ENCODE results near the gene HNRNPR. TPM values are rescaled to one million over a fixed set of nuclear protein-coding genes. Genes with fewer than 3 reads are reported as not detected.
"Not testable (repeated sequence)": the region's sequence is repeated elsewhere in the genome, so short reads cannot be mapped to it uniquely, and the experiment has no call there.

HNRNPR gene
- total and polyA plus RNA-seq, 2 of the 8 experiments (the other 6 are each of a cell fraction or from before 2014, with no cell fraction given): 110 to 214 TPM

DNA sequence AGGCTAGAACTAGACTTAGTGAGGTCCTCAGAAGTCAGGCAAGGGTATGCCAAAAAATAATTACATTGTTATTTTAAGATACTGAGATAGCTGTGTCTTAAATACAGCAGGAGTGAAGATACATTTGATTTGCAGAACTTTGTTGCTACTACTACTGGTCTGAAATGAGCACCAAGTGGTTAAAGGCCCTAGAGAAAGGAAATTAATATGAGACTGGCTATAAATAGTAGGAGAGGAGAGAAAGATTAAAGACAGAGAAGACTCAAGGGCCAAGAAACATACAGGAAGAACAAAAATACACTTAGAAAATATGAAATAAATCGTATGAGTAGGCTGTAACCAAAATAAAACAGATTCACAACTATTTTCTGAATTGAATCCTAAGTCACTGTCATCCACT is 21.3 kb downstream of the HNRNPR start (continued):
- TF ChIP-seq, protein P1, sequence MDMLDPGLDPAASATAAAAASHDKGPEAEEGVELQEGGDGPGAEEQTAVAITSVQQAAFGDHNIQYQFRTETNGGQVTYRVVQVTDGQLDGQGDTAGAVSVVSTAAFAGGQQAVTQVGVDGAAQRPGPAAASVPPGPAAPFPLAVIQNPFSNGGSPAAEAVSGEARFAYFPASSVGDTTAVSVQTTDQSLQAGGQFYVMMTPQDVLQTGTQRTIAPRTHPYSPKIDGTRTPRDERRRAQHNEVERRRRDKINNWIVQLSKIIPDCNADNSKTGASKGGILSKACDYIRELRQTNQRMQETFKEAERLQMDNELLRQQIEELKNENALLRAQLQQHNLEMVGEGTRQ (IDR thresholded peaks at IDR 0.05; ENCODE audit: low read length): no peak
- TF ChIP-seq ZNF274 (IDR thresholded peaks at IDR 0.05; ENCODE audit: borderline replicate concordance, extremely low read depth, low read length): no peak
- TF ChIP-seq SIN3A (conservative IDR thresholded peaks at IDR 0.05 in 1 of 2, IDR thresholded peaks at IDR 0.05 in 1 of 2; ENCODE audit: low read depth in 1 of 2, low read length in 2 of 2): no peak
- TF ChIP-seq SP2 (IDR thresholded peaks at IDR 0.05; ENCODE audit: low read length): no peak

DNA sequence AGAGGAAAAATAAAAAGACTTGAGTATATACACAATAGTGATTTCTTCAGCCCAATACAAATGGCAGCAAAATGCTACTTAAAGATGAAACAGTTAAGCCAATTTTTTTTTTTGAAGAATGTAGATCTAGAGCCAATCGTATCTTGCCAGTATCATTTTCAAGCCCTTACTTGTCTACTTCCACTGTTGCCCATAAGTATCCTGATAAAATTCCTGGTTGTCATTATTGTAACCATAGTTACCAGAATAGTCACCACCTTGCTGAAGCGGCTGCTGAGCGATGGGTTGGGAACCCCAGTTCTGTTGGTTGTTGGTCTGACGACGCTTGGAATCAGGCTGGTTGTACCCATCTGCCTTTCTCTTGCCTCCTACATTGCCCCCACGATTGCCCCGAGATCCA is 33.8 kb downstream of the HNRNPR start:
- H2BK120ac ChIP-seq (replicated peaks; ENCODE audit: low read depth, low read length); H3K27ac ChIP-seq (ENCODE audit: low read depth, low read length); H4K8ac ChIP-seq (ENCODE audit: extremely low read depth, insufficient read depth, low read length); H2AFZ ChIP-seq (ENCODE audit: low read length); H3K27me3 ChIP-seq (replicated peaks in 1 of 4; ENCODE audit: control insufficient read depth in 3 of 4, extremely low read depth in 1 of 4, insufficient read depth in 3 of 4, low read length in 3 of 4); FAIRE-seq; H3K56ac ChIP-seq (replicated peaks; ENCODE audit: insufficient read length, low read depth, low read length); H3K79me2 ChIP-seq (ENCODE audit: control insufficient read depth in 1 of 2, insufficient read depth in 2 of 2, low read length in 2 of 2); H3K14ac ChIP-seq (ENCODE audit: insufficient read length); H3K9me3 ChIP-seq (ENCODE audit: insufficient read depth in 2 of 2, low read depth in 1 of 2, low read length in 1 of 2); H3K4ac ChIP-seq (replicated peaks; ENCODE audit: insufficient read length, low read depth, low read length); H2BK20ac ChIP-seq (ENCODE audit: low read length); DNase-seq (ENCODE audit: low read depth in 1 of 2, low spot score in 2 of 2); H4K5ac ChIP-seq (ENCODE audit: insufficient read length, low read depth, low read length); H4K20me1 ChIP-seq (replicated peaks in 1 of 2; ENCODE audit: control insufficient read depth in 1 of 2, insufficient read depth in 2 of 2, low read length in 2 of 2); H3K4me2 ChIP-seq (ENCODE audit: insufficient read depth in 1 of 2, low read depth in 2 of 2, low read length in 2 of 2); H2BK5ac ChIP-seq (ENCODE audit: low read depth, low read length); H2BK12ac ChIP-seq (ENCODE audit: low read depth, low read length); H3K4me1 ChIP-seq (replicated peaks in 1 of 4; ENCODE audit: control insufficient read depth in 3 of 4, insufficient read depth in 4 of 4, low read length in 3 of 4); H2BK15ac ChIP-seq (ENCODE audit: low read length); H3K23ac ChIP-seq (ENCODE audit: insufficient read length); H3K9ac ChIP-seq (replicated peaks in 1 of 4; ENCODE audit: extremely low read depth in 1 of 4, low read depth in 3 of 4, low read length in 3 of 4); H3K23me2 ChIP-seq (ENCODE audit: low read depth, low read length); H3K18ac ChIP-seq (ENCODE audit: extremely low read depth, low read length); H4K91ac ChIP-seq (replicated peaks; ENCODE audit: insufficient read length, low read length); H2AK5ac ChIP-seq (ENCODE audit: low read depth, low read length); H3K4me3 ChIP-seq (ENCODE audit: extremely low read depth in 1 of 4, insufficient read depth in 2 of 4, low read depth in 3 of 4, low read length in 4 of 4); H3K79me1 ChIP-seq (ENCODE audit: low read depth, low read length); POLR2A ChIA-PET (ENCODE audit: partially characterized antibody): not testable (repeated sequence)
- peaks cover 2 to 79% (median 25%) of the 10 kb centered on the region in 4 experiments; a peak in 6 of 8 replicates for H3K36me3 ChIP-seq (ENCODE audit: control insufficient read depth in 2 of 4, insufficient read depth in 4 of 4, low read length in 3 of 4)
- WGBS, 2 experiments (ENCODE audit: extremely low coverage in 1 of 2, insufficient coverage in 1 of 2, insufficient read length in 1 of 2, insufficient replicate concordance in 2 of 2, low coverage in 1 of 2, low lambda C conversion rate in 2 of 2, missing lambda C conversion rate in 1 of 2): 95% methylated on average over 7 of the region's 7 CpGs; no CpG with 5 or more reads in 1 of the 2 experiments
- CTCF ChIA-PET (ENCODE audit: partially characterized antibody): interaction anchor here (0.6 kb wide), 1 partner anchor 66 kb away, joined by 3 read pairs; no protein-coding TSS in a partner anchor
